Measurements from ENCODE around the gene TOR1B.

GRCh38 chr9:129781131-129781530 is 21.9 kb upstream of the TOR1B start:
- TF ChIP-seq POLR2A (IDR thresholded peaks at IDR 0.05) (no peak), CTCF (IDR thresholded peaks at IDR 0.05) (no peak)

All from uterus (tissue), 2 donors.